GF-D8 (cell line): ENCODE measurements around the gene NKD2.
"Not testable (repeated sequence)": the region's sequence is repeated elsewhere in the genome, so short reads cannot be mapped to it uniquely, and the experiment has no call there.

Experiments used
- DNase-seq: peaks from one replicate; lab custom pipeline; 2025; lab: John Stamatoyannopoulos, UW

Gene NKD2

DNA sequence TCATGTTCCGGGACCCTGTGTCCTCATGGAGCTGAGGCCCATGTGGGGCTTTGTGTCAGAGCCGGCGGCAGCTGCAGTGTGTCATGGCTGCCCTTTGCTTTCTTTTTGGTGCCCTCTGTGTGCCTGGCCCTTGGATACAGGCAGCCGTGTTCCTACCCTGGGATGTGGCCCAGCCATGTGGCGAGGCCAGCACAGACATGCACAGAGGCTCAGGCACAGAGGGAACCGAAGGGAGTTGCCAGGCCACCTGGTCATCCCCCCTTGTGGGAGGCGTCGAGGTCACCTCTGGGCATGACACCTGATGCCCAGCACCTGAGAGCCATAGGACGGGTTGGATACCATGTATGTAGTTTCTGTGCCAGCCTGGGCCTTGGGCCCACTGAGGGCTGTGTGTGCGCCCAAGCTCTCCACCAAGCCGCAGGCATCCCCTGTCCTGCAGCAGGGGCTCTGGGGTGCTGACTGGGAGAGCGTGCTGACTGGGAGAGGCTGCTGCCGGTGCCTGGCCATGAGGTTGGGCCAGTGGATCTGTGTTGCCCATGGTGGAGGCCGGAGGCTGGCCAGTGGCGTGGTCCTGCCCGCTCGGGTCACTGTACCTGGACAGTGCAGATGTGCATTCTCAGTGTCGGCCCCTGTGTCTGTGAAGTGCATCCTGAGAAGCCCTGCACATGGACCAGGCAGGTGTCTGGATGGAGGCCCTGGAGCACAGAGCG lies 4.8 kb downstream of the NKD2 start:
- DNase-seq = no peak

DNA sequence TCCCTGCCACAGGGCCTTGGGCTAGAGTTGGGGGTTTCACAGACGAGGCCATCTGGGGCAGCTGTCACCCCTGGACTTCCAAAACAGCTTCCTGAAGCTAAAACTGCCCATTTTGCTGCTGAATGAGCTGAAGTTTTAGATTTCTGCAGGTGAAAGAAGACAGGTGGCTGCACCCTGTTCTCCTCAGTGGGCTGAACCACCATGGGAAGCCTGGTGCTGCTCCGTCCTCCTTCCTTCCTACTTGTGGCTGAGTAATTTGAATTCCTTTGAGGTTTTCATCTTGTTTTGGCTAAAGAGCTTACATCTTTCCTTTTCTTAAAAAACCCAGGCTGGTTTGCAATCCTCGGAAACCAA lies 5.3 kb downstream of the NKD2 start:
- DNase-seq = no peak

DNA sequence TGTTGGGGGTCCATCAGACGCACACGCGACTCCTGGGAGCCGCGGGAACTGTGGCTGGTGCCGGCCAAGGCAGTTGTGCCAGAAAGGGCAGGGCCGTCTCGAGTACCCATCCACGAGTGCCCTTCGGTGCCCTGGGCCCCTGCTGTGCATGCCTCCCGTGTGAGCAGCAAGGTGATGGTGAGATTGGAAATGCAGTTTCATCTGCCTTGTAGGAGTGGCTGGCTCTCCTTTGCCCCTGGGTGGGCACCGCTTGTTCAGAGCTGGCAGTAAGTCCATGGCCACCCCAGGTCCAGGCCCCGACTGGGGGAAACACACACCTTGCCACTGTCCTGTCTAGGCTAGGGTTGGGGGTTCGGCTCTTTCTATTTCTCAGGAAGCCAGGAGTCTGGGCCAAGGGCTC lies 5.7 kb downstream of the NKD2 start:
- no peak for DNase-seq

- DNase-seq = no peak
These were observed 6.2 kb downstream of the NKD2 start for GRCh38 chr5:1014781-1015221.

DNA sequence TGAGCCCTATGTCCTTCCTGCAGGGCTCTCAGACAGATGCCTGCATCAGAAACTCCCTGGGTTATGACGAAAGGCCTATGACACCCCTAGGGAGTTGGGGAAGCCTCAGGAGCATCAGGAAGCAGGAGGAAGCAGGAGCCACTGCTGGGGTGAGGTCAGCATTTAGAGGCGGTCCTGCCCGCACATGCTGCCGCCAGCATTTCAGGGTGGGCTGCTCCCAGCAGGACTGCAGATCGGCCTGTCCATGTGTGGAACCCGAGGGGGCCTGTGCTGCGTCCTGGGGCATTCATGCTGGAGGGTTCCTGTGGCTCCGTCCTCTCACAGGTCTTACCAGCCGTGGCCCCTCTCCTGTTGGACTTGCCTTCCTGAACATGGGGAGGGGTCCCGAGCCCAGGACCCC lies 6.9 kb downstream of the NKD2 start:
- no peak for DNase-seq

GRCh38 chr5:1016036-1016435 lies 7.4 kb downstream of the NKD2 start:
- no peak for DNase-seq

GRCh38 chr5:1016476-1016875 lies 7.9 kb downstream of the NKD2 start:
- DNase-seq = no peak

- no peak for DNase-seq
These were observed 8.5 kb downstream of the NKD2 start for GRCh38 chr5:1017056-1017455.

- no peak for DNase-seq
These were observed 9.3 kb downstream of the NKD2 start for GRCh38 chr5:1017691-1018455.

- DNase-seq = no peak
These were observed 10.0 kb downstream of the NKD2 start for GRCh38 chr5:1018596-1018995.

DNA sequence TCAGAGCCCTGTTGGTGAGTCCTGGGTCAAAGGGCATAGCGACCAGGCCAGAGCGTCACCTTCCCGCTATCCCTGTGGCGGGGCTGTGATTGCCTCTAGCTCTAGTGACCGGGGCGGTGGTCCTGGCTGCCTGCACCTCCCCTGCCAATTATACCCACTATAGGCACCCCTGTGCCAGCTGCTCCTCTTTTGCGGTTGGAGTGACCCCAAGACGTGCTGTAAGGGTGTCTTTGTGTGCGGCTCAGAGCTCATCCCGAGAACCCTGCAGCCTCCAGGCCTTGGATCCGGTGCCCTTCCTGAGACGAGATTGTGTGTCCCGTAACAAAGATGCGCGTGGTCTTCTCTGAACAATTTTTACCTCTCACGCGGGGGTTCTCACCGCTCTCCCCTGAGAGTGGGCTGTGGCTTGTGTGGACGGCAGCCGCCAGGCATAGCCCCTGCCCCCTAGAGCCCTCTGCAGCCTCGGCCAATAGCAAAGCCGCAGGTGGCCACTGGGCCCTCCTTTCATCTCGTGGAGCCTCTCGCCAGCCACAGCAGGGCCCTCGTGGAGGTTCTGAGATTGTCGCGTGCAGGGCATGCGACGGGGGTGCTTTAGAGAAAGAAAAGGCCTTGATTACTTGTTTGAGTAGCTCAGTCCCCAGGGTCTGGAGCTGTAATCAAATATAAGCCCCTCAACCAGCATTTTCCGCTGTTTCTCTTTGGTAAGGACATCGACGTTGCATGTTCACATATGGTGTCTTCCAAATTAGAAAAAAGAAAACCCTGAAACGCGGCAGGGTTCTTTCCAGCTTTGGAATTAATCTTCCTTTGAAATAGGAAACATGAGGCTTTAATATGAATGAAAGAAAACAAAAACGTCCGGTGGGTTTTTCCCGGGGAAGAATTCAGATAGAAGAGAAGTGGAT lies 10.7 kb downstream of the NKD2 start:
- no peak for DNase-seq

DNA sequence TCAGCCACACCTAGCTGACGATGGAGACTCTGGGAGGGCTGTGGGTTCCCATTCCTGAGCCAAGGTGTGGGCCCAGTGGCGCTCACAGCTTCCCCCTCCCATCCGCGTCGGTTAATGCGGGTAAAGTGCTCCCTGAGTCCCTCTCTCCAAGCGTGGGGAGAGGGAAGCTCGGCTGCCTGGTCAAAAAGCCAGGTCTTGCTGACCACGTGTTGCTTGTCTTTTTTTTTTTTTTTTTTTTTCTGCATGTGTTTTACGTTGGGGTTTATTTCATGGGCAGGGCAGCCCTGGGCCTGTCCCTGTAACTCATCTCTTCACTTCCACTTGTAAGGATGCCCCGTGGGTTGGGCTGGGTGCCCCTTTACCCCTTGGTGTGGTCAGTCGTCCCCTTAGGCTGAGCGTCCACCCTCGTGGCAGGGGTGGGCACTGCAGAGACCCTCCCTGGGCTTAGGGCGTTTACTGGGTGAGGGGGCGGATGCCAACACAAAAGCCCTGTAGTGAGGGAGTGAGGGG lies 11.9 kb downstream of the NKD2 start:
- DNase-seq = no peak

DNA sequence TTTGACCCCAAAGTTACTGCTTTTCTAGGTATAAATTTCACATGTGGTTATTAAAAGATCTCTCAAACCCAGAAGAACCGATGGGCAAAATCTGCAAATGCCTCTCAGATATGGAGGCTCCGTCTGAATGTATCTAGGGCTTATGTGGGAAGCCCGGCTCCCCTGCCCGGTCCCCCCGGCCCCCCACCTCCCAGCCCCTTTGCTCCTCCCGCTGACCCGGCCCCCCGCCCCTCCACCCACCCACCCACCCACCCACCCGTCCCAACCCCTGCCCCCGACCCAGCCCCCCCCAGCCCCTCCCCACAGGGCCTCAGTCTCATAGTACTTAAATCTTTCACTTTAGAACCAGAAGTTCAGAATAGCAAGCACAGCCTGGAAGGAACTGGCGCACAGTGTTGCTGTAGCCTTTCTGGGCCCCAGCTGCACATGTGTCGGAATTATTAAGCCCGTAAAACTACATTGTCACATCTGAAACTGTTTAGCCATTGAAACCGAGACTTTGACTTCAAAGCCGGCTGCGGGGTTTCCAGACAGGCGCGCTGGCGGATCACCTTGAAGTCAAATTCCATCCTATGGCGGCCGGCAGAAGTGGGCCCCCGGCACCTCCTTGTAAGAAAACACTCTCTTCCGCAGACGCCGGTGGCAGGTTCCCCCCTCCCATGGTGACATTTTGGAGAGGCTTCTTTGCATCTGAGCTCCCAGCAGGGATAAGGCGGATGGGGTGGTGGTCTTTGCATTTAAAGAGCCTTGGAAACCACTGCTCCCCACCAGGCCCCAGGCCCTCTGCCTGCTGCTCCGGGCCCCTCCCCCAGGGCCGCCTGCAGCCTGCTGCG lies 12.8 kb downstream of the NKD2 start:
- no peak for DNase-seq

DNA sequence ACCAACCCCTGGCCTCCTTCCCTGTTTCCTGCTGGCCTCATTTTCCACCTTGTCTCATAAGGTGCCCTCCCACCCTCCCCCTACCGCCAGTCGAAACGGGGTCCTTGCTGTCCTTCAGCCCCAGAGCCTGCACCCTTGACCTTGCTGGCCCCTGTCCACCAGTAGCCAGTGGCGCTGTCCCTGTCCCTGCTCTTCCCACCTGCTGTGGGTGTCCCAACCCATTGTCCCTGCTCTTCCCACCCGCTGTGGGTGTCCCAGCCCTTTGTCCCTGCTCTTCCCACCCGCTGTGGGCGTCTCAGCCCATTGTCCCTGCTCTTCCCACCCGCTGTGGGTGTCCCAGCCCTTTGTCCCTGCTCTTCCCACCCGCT lies 13.4 kb downstream of the NKD2 start:
- not testable (repeated sequence) for DNase-seq

GRCh38 chr5:1026700-1027621 lies 18.4 kb downstream of the NKD2 start:
- DNase-seq = no peak

- no peak for DNase-seq
These were observed 19.2 kb downstream of the NKD2 start for GRCh38 chr5:1027631-1028441.

GRCh38 chr5:1028481-1029281 lies 20.1 kb downstream of the NKD2 start:
- no peak for DNase-seq

DNA sequence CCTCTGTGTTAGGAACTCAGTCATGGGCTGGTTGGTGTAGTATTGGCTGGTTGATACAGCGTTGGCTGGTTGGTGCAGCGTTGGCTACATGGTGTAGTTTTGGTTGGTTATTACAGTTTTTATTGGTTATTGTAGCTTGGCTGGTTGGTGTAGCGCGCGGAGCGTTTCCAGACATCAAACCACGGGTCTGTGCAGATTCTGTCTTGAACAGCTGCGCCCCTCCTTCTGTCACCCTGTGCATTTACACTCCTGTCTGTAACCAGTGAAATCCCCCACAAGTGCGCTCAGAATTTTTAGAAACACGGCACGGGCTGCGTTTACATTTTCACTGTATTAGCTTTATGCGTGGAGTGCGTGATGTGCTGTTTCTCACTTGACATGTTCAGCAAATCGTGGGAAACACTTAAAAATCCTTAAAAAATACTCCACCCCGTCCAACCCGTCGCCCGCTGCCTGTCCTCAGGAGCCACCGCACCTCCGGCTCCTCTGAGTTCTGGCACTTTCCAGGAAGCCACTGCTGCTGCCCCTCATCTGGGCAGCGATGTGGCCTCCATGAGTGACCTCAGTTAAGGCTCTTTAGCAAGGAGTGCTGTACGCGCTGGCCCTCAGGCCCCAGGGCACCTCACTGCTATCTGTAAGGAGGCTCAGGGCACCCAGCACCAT lies 20.8 kb downstream of the NKD2 start:
- DNase-seq = no peak
